Measurements from ENCODE around the gene ZBTB14. TPM values are rescaled to one million over a fixed set of nuclear protein-coding genes. Genes with fewer than 3 reads are reported as not detected.

Gene ZBTB14
- total and polyA plus RNA-seq, 4 donors = 2.2 to 6.9 (median 4.4) TPM

DNA sequence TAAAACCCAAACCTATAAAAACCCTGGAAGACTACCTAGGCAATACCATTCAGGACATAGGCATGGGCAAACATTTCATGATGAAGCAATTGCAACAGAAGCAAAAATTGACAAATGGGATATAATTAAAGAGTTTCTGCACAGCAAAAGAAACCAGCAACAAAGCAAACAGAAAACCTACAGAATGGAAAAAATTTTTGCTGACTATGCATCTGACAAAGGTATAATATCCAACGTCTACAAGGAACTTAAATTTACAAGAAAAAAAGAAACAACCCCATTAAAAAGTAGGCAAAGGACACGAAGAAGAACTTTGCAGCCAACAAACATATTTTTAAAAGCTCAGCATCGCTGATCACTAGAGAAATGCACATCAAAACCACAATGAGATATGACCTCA, 28.8 kb downstream of the ZBTB14 start:
- peaks cover 0 to 7% (median 0%) of the 10 kb centered on the region in 4 donors for H3K9me3 ChIP-seq (ENCODE audit: control insufficient read depth in 4 of 4, low read length in 3 of 4)
- no peak overlapping the region for H3K9ac ChIP-seq (ENCODE audit: low read depth in 1 of 2, low read length in 2 of 2)
- no peaks in the 10 kb centered on the region for H3K4me1 ChIP-seq (ENCODE audit: control insufficient read depth in 4 of 4, insufficient read depth in 4 of 4, low read length in 3 of 4)
- no peak overlapping the region for H3K4me3 ChIP-seq (ENCODE audit: low read depth in 1 of 3, low read length in 3 of 3)
- TF ChIP-seq GABPA (IDR thresholded peaks at IDR 0.05 in 1 of 2, conservative IDR thresholded peaks at IDR 0.05 in 1 of 2) = no peak
- no peaks in the 10 kb centered on the region for H3K36me3 ChIP-seq (ENCODE audit: control insufficient read depth in 4 of 4, insufficient read depth in 3 of 4, low read depth in 1 of 4, low read length in 3 of 4)
- H3K27ac ChIP-seq (ENCODE audit: low read depth in 1 of 2, low read length in 2 of 2) = no peak overlapping the region
- DNase-seq (ENCODE audit: low spot score) = no peak
- peaks cover 0 to 7% (median 0%) of the 10 kb centered on the region in 4 donors for H3K27me3 ChIP-seq (ENCODE audit: control insufficient read depth in 4 of 4, insufficient read depth in 4 of 4, low read length in 3 of 4)
- WGBS = 76% methylated on average over 3 of the region's 3 CpGs

DNA sequence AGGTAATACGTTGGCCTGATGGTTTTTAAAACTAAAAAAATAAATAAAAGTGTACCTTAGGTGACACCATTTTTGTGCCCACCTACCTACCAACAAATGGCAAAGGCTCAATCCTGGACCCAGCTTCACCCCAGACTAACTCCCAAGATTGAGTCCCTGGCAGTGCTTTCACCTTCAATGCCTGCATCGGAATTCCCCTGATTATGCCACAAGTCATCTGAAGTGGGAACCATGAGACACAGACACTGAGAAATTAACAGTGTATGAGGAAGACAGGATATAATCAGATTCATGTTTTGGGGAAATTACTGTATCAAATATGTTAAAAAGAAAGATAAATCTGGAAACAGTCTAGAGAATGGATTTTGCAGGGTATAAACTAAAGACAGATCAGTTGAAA, 41.6 kb downstream of the ZBTB14 start:
- Histone ChIP-seq H3K9me3 (ENCODE audit: control insufficient read depth in 4 of 4, low read length in 3 of 4) (no peaks in the 10 kb centered on the region), H3K27me3 (ENCODE audit: control insufficient read depth in 4 of 4, insufficient read depth in 4 of 4, low read length in 3 of 4) (no peaks in the 10 kb centered on the region), H3K36me3 (ENCODE audit: control insufficient read depth in 4 of 4, insufficient read depth in 3 of 4, low read depth in 1 of 4, low read length in 3 of 4) (no peaks in the 10 kb centered on the region), H3K4me3 (ENCODE audit: low read depth in 1 of 3, low read length in 3 of 3) (no peak overlapping the region), H3K4me1 (ENCODE audit: control insufficient read depth in 4 of 4, insufficient read depth in 4 of 4, low read length in 3 of 4) (no peaks in the 10 kb centered on the region), H3K9ac (ENCODE audit: low read depth in 1 of 2, low read length in 2 of 2) (no peak overlapping the region), H3K27ac (ENCODE audit: low read depth in 1 of 2, low read length in 2 of 2) (no peak overlapping the region)
- whole genome bisulfite sequencing = 58% methylated on average over 2 of the region's 2 CpGs
- no peak for DNase-seq (ENCODE audit: low spot score)
- TF ChIP-seq, protein P1, sequence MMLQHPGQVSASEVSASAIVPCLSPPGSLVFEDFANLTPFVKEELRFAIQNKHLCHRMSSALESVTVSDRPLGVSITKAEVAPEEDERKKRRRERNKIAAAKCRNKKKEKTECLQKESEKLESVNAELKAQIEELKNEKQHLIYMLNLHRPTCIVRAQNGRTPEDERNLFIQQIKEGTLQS (IDR thresholded peaks at IDR 0.05) = no peak
- TF ChIP-seq, protein P2, sequence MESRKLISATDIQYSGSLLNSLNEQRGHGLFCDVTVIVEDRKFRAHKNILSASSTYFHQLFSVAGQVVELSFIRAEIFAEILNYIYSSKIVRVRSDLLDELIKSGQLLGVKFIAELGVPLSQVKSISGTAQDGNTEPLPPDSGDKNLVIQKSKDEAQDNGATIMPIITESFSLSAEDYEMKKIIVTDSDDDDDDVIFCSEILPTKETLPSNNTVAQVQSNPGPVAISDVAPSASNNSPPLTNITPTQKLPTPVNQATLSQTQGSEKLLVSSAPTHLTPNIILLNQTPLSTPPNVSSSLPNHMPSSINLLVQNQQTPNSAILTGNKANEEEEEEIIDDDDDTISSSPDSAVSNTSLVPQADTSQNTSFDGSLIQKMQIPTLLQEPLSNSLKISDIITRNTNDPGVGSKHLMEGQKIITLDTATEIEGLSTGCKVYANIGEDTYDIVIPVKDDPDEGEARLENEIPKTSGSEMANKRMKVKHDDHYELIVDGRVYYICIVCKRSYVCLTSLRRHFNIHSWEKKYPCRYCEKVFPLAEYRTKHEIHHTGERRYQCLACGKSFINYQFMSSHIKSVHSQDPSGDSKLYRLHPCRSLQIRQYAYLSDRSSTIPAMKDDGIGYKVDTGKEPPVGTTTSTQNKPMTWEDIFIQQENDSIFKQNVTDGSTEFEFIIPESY (IDR thresholded peaks at IDR 0.05) = no peak
- no peak for TF ChIP-seq TAF1 (conservative IDR thresholded peaks at IDR 0.05)
- TF ChIP-seq SP1 (IDR thresholded peaks at IDR 0.05) = no peak
- no peak for TF ChIP-seq YY1 (IDR thresholded peaks at IDR 0.05)
- no peak for TF ChIP-seq RXRA (IDR thresholded peaks at IDR 0.05)
- TF ChIP-seq, protein P3, sequence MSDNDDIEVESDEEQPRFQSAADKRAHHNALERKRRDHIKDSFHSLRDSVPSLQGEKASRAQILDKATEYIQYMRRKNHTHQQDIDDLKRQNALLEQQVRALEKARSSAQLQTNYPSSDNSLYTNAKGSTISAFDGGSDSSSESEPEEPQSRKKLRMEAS (IDR thresholded peaks at IDR 0.05) = no peak

DNA sequence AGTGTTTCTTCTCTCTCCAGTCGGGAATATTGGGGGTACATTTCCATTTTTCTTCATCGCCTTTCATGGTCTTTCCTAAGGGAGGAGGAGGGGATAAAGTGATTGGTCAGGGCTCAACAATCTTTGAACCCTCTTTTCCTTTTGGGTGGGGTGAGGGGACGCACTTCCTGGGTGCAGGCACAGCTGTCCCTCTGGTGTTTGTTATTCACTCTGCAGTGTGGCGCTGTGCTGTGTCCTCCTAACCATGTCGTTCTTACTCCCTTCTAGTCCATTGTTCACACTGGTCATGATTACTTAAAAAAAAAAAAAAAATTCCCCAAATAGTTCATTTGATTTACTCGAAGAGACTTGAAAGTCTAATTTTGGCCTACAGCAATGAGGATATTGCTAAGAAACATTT, 44.4 kb downstream of the ZBTB14 start:
- Histone ChIP-seq H3K4me3 (ENCODE audit: low read depth in 1 of 3, low read length in 3 of 3) (no peak overlapping the region), H3K9ac (ENCODE audit: low read depth in 1 of 2, low read length in 2 of 2) (no peak overlapping the region), H3K27me3 (ENCODE audit: control insufficient read depth in 4 of 4, insufficient read depth in 4 of 4, low read length in 3 of 4) (no peaks in the 10 kb centered on the region), H3K9me3 (ENCODE audit: control insufficient read depth in 4 of 4, low read length in 3 of 4) (no peaks in the 10 kb centered on the region), H3K36me3 (ENCODE audit: control insufficient read depth in 4 of 4, insufficient read depth in 3 of 4, low read depth in 1 of 4, low read length in 3 of 4) (no peaks in the 10 kb centered on the region), H3K27ac (ENCODE audit: low read depth in 1 of 2, low read length in 2 of 2) (no peak overlapping the region), H3K4me1 (ENCODE audit: control insufficient read depth in 4 of 4, insufficient read depth in 4 of 4, low read length in 3 of 4) (no peaks in the 10 kb centered on the region)
- TF ChIP-seq EGR1 (IDR thresholded peaks at IDR 0.05; ENCODE audit: low read depth in 2 of 2) (no peak), TAF1 (conservative IDR thresholded peaks at IDR 0.05) (no peak), RXRA (IDR thresholded peaks at IDR 0.05) (no peak), FOXA1 (IDR thresholded peaks at IDR 0.05) (no peak), HNF4A (conservative IDR thresholded peaks at IDR 0.05) (no peak), JUND (IDR thresholded peaks at IDR 0.05) (no peak), SP1 (IDR thresholded peaks at IDR 0.05) (no peak), YY1 (IDR thresholded peaks at IDR 0.05) (no peak)
- TF ChIP-seq, protein P4, sequence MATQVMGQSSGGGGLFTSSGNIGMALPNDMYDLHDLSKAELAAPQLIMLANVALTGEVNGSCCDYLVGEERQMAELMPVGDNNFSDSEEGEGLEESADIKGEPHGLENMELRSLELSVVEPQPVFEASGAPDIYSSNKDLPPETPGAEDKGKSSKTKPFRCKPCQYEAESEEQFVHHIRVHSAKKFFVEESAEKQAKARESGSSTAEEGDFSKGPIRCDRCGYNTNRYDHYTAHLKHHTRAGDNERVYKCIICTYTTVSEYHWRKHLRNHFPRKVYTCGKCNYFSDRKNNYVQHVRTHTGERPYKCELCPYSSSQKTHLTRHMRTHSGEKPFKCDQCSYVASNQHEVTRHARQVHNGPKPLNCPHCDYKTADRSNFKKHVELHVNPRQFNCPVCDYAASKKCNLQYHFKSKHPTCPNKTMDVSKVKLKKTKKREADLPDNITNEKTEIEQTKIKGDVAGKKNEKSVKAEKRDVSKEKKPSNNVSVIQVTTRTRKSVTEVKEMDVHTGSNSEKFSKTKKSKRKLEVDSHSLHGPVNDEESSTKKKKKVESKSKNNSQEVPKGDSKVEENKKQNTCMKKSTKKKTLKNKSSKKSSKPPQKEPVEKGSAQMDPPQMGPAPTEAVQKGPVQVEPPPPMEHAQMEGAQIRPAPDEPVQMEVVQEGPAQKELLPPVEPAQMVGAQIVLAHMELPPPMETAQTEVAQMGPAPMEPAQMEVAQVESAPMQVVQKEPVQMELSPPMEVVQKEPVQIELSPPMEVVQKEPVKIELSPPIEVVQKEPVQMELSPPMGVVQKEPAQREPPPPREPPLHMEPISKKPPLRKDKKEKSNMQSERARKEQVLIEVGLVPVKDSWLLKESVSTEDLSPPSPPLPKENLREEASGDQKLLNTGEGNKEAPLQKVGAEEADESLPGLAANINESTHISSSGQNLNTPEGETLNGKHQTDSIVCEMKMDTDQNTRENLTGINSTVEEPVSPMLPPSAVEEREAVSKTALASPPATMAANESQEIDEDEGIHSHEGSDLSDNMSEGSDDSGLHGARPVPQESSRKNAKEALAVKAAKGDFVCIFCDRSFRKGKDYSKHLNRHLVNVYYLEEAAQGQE (IDR thresholded peaks at IDR 0.05) = no peak
- TF ChIP-seq, protein P2 (IDR thresholded peaks at IDR 0.05) = no peak
- TF ChIP-seq, protein P5, sequence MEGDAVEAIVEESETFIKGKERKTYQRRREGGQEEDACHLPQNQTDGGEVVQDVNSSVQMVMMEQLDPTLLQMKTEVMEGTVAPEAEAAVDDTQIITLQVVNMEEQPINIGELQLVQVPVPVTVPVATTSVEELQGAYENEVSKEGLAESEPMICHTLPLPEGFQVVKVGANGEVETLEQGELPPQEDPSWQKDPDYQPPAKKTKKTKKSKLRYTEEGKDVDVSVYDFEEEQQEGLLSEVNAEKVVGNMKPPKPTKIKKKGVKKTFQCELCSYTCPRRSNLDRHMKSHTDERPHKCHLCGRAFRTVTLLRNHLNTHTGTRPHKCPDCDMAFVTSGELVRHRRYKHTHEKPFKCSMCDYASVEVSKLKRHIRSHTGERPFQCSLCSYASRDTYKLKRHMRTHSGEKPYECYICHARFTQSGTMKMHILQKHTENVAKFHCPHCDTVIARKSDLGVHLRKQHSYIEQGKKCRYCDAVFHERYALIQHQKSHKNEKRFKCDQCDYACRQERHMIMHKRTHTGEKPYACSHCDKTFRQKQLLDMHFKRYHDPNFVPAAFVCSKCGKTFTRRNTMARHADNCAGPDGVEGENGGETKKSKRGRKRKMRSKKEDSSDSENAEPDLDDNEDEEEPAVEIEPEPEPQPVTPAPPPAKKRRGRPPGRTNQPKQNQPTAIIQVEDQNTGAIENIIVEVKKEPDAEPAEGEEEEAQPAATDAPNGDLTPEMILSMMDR (IDR thresholded peaks at IDR 0.05; ENCODE audit: low read depth, low read length, missing input control) = no peak
- TF ChIP-seq, protein P1 (IDR thresholded peaks at IDR 0.05) = no peak
- TF ChIP-seq, protein P3 (IDR thresholded peaks at IDR 0.05) = no peak
- no peak for DNase-seq (ENCODE audit: low spot score)
- WGBS = 84% methylated on average over 6 of the region's 6 CpGs
